H1 (cell line): Measurements from ENCODE around the gene CTXN2. TPM values are rescaled to one million over a fixed set of nuclear protein-coding genes. Genes with fewer than 3 reads are reported as not detected.

Experiments
- CBX5 ChIP-seq: fragments of 300-800, 300-1000 bp; sonication (generic); IDR thresholded peaks from 2 replicates; pipeline ENCODE4 v1.7.1; 2016; ENCODE audit warnings: antibody characterized with exemption, low read length, low read depth
- GABPA ChIP-seq: IDR thresholded peaks from 2 replicates; pipeline ENCODE4 v1.6.1; 2011; ENCODE audit warnings: mild to moderate bottlenecking, low read length, moderate library complexity, borderline replicate concordance; ENCODE audit not compliant: insufficient read depth
- KDM1A ChIP-seq: fragments of 200-600, 300-600 bp; sonication (generic); IDR thresholded peaks from 2 replicates; pipeline ENCODE4 v1.7.1; 2016; ENCODE audit warnings: mild to moderate bottlenecking, low read length, borderline replicate concordance
- KDM5A ChIP-seq: fragments of 200-600 bp; IDR thresholded peaks from 2 replicates; pipeline ENCODE4 v1.7.1; 2012; ENCODE audit warnings: mild to moderate bottlenecking, low read length, inconsistent platforms, mixed read lengths
- RAD21 ChIP-seq, 2 experiments: IDR thresholded peaks in 1 of 2; conservative IDR thresholded peaks in 1 of 2; 2 replicates each; pipeline ENCODE4 v1.6.1; 2011; ENCODE audit warnings: low read depth in 2 of 2, low read length in 2 of 2, improper control_type of control experiment in 1 of 2, inconsistent platforms in 1 of 2, mild to moderate bottlenecking in 1 of 2, moderate library complexity in 1 of 2
- TAF1 ChIP-seq: IDR thresholded peaks from 2 replicates; pipeline ENCODE4 v1.6.1; 2011; ENCODE audit warnings: mild to moderate bottlenecking, low read depth, low read length
- polyA plus RNA-seq, 7 experiments: library from polyadenylated mRNA; depleted of rRNA in 3 of 7; stranded (reverse) in 5 of 7; unstranded in 2 of 7; fragments of >200 nt in 5 of 7; fragments of 200-250 nt in 2 of 7; gene quantifications; 1 replicate in 5 of 7; 2 replicates in 1 of 7; 4 replicates in 1 of 7; pipeline versions ENCODE4 v1.2.1 to v1.2.3, GENCODE V29; 2011 to 2013; ENCODE audit warnings: missing spikeins in 2 of 7, mixed read lengths in 2 of 7
- total RNA-seq: library from RNA; stranded (reverse); fragmentation: NEBNext Ultra II Directional; extraction: Animal tissue kit (Norgen Biotek cat#: 25700); gene quantifications from 2 replicates; pipeline ENCODE4 v1.2.1, GENCODE V29; 2021
- TF ChIP-seq, protein P1 (sequence below): fragments of 300-600 bp; sonication (generic); IDR thresholded peaks from 2 replicates; pipeline ENCODE4 v1.7.1; 2012; ENCODE audit warnings: low read length, moderate library complexity, mild to moderate bottlenecking, inconsistent platforms; ENCODE audit not compliant: insufficient replicate concordance

The CTXN2 gene
- total and polyA plus RNA-seq, 2 of the 8 experiments (the other 6 are each of a cell fraction or from before 2014, with no cell fraction given), result 0.08 TPM; not detected in 1

DNA sequence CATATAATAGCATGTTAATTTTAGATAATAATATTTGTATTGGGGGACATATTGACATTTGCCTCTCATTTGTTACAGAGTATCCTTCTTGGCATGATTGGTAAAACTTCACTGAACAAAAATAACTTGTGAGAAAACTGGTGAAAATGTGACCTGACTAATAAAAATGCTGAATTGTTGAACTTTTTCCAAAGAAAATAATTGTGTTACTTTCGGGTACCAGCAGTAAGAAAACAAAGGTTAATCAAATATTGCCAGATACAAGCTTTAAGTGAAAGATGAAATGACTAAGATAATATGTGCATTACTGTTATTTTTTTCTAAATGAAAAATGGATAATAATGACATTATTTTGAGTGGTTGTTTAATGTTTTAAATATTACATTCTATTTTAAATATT is 29.8 kb downstream of the CTXN2 start (continued):
- TF ChIP-seq, protein P1, sequence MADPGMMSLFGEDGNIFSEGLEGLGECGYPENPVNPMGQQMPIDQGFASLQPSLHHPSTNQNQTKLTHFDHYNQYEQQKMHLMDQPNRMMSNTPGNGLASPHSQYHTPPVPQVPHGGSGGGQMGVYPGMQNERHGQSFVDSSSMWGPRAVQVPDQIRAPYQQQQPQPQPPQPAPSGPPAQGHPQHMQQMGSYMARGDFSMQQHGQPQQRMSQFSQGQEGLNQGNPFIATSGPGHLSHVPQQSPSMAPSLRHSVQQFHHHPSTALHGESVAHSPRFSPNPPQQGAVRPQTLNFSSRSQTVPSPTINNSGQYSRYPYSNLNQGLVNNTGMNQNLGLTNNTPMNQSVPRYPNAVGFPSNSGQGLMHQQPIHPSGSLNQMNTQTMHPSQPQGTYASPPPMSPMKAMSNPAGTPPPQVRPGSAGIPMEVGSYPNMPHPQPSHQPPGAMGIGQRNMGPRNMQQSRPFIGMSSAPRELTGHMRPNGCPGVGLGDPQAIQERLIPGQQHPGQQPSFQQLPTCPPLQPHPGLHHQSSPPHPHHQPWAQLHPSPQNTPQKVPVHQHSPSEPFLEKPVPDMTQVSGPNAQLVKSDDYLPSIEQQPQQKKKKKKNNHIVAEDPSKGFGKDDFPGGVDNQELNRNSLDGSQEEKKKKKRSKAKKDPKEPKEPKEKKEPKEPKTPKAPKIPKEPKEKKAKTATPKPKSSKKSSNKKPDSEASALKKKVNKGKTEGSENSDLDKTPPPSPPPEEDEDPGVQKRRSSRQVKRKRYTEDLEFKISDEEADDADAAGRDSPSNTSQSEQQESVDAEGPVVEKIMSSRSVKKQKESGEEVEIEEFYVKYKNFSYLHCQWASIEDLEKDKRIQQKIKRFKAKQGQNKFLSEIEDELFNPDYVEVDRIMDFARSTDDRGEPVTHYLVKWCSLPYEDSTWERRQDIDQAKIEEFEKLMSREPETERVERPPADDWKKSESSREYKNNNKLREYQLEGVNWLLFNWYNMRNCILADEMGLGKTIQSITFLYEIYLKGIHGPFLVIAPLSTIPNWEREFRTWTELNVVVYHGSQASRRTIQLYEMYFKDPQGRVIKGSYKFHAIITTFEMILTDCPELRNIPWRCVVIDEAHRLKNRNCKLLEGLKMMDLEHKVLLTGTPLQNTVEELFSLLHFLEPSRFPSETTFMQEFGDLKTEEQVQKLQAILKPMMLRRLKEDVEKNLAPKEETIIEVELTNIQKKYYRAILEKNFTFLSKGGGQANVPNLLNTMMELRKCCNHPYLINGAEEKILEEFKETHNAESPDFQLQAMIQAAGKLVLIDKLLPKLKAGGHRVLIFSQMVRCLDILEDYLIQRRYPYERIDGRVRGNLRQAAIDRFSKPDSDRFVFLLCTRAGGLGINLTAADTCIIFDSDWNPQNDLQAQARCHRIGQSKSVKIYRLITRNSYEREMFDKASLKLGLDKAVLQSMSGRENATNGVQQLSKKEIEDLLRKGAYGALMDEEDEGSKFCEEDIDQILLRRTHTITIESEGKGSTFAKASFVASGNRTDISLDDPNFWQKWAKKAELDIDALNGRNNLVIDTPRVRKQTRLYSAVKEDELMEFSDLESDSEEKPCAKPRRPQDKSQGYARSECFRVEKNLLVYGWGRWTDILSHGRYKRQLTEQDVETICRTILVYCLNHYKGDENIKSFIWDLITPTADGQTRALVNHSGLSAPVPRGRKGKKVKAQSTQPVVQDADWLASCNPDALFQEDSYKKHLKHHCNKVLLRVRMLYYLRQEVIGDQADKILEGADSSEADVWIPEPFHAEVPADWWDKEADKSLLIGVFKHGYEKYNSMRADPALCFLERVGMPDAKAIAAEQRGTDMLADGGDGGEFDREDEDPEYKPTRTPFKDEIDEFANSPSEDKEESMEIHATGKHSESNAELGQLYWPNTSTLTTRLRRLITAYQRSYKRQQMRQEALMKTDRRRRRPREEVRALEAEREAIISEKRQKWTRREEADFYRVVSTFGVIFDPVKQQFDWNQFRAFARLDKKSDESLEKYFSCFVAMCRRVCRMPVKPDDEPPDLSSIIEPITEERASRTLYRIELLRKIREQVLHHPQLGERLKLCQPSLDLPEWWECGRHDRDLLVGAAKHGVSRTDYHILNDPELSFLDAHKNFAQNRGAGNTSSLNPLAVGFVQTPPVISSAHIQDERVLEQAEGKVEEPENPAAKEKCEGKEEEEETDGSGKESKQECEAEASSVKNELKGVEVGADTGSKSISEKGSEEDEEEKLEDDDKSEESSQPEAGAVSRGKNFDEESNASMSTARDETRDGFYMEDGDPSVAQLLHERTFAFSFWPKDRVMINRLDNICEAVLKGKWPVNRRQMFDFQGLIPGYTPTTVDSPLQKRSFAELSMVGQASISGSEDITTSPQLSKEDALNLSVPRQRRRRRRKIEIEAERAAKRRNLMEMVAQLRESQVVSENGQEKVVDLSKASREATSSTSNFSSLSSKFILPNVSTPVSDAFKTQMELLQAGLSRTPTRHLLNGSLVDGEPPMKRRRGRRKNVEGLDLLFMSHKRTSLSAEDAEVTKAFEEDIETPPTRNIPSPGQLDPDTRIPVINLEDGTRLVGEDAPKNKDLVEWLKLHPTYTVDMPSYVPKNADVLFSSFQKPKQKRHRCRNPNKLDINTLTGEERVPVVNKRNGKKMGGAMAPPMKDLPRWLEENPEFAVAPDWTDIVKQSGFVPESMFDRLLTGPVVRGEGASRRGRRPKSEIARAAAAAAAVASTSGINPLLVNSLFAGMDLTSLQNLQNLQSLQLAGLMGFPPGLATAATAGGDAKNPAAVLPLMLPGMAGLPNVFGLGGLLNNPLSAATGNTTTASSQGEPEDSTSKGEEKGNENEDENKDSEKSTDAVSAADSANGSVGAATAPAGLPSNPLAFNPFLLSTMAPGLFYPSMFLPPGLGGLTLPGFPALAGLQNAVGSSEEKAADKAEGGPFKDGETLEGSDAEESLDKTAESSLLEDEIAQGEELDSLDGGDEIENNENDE, result no peak
- TF ChIP-seq KDM5A (no peak), CBX5 (no peak), GABPA (no peak), RAD21 (IDR thresholded peaks at IDR 0.05 in 1 of 2, conservative IDR thresholded peaks at IDR 0.05 in 1 of 2; ENCODE audit: low read depth in 2 of 2, low read length in 2 of 2) (no peak), TAF1 (no peak), KDM1A (no peak)
- TF ChIP-seq, all 59 proteins: peak for 0
